IMR-90 (cell line): ENCODE measurements around the gene EPHA5. TPM values are rescaled to one million over a fixed set of nuclear protein-coding genes. Genes with fewer than 3 reads are reported as not detected.

Source experiments
- ATAC-seq: fragments of 200-7000 bp; cut with Tn5 transposase; 2 replicates; pipeline ENCODE4 v1.9.1; 2020; ENCODE audit warnings: low read depth, mild to moderate bottlenecking, moderate library complexity
- BruUV-seq: library from RNA; stranded (reverse); fragments of 400-500 nt; replicated peaks from 2 replicates; lab custom pipeline; 2021; lab: Mats Ljungman, UMichigan
- CTCF ChIA-PET: fragments of 300-600 bp; formaldehyde crosslinking; extraction: SDS; loops from one replicate; lab custom pipeline; 2021; ENCODE audit warnings: antibody characterized with exemption; lab: Yijun Ruan, JAX
- POLR2A ChIA-PET: fragments of 300-600 bp; sonication (Branson Sonifier 250); formaldehyde crosslinking; loops from one replicate; lab custom pipeline; 2022; ENCODE audit warnings: antibody characterized with exemption; ENCODE audit not compliant: unreplicated experiment; lab: Charles Lee
- DNase-seq: peaks from one replicate; pipeline ENCODE4 v3.0.0; 2013
- H2AFZ ChIP-seq: replicated peaks from 2 replicates; pipeline ENCODE3; 2013; ENCODE audit warnings: low read length, mild to moderate bottlenecking; ENCODE audit not compliant: poor library complexity
- H2AK5ac ChIP-seq: 2 replicates; pipeline ENCODE4 v1.6.1; 2013; ENCODE audit warnings: low read depth, low read length, inconsistent platforms
- H2AK9ac ChIP-seq: replicated peaks from 2 replicates; pipeline ENCODE3; 2013; ENCODE audit warnings: mild to moderate bottlenecking, low read depth, low read length, moderate library complexity; ENCODE audit not compliant: poor library complexity
- H2BK120ac ChIP-seq: 2 replicates; pipeline ENCODE4 v1.6.1; 2013; ENCODE audit warnings: low read depth, low read length, inconsistent platforms
- H2BK15ac ChIP-seq: 3 replicates; pipeline ENCODE4 v1.6.1; 2013; ENCODE audit warnings: low read depth, low read length, inconsistent platforms
- H2BK20ac ChIP-seq: 2 replicates; pipeline ENCODE4 v1.6.1; 2013; ENCODE audit warnings: low read depth, mild to moderate bottlenecking, inconsistent platforms, low read length, moderate library complexity
- H2BK5ac ChIP-seq: 2 replicates; pipeline ENCODE4 v1.6.1; 2013; ENCODE audit warnings: mild to moderate bottlenecking, low read depth, low read length, inconsistent platforms; ENCODE audit not compliant: poor library complexity, severe bottlenecking
- H3K14ac ChIP-seq: replicated peaks from 2 replicates; pipeline ENCODE4 v1.6.1; 2013; ENCODE audit warnings: low read depth, low read length, inconsistent platforms
- H3K18ac ChIP-seq: 2 replicates; pipeline ENCODE4 v1.6.1; 2013; ENCODE audit warnings: low read depth, low read length, control low read depth
- H3K23ac ChIP-seq: 2 replicates; pipeline ENCODE4 v1.6.1; 2013; ENCODE audit warnings: low read depth, low read length, inconsistent platforms
- H3K27ac ChIP-seq: 2 replicates; pipeline ENCODE4 v1.5.1; 2013; ENCODE audit warnings: mild to moderate bottlenecking, control low read depth, low read length; ENCODE audit not compliant: insufficient read depth
- H3K27me3 ChIP-seq: 2 replicates; pipeline ENCODE4 v1.6.1; 2013; ENCODE audit warnings: low read length; ENCODE audit not compliant: control insufficient read depth, insufficient read depth
- H3K36me3 ChIP-seq: 2 replicates; pipeline ENCODE4 v1.6.1; 2013; ENCODE audit warnings: low read length, mixed read lengths; ENCODE audit not compliant: control insufficient read depth, insufficient read depth
- H3K4ac ChIP-seq: 2 replicates; pipeline ENCODE4 v1.6.1; 2013; ENCODE audit warnings: low read depth, low read length, inconsistent platforms
- H3K4me1 ChIP-seq: 2 replicates; pipeline ENCODE4 v1.6.1; 2013; ENCODE audit warnings: low read length, mixed read lengths; ENCODE audit not compliant: control insufficient read depth, insufficient read depth
- H3K4me2 ChIP-seq: 2 replicates; pipeline ENCODE4 v1.6.1; 2013; ENCODE audit warnings: low read depth, mild to moderate bottlenecking, control low read depth, low read length, moderate library complexity
- H3K4me3 ChIP-seq: 2 replicates; pipeline ENCODE4 v1.5.1; 2013; ENCODE audit warnings: low read depth, mild to moderate bottlenecking, control low read depth, low read length, moderate library complexity; ENCODE audit not compliant: insufficient read depth
- H3K56ac ChIP-seq: 2 replicates; pipeline ENCODE4 v1.6.1; 2013; ENCODE audit warnings: low read length, inconsistent platforms; ENCODE audit not compliant: insufficient read depth; ENCODE audit errors: extremely low read depth
- H3K79me1 ChIP-seq, 2 experiments: 2 replicates each; pipeline ENCODE4 v1.6.1; 2013; ENCODE audit warnings: low read length in 2 of 2, inconsistent platforms in 1 of 2, low read depth in 1 of 2
- H3K9ac ChIP-seq: 2 replicates; pipeline ENCODE4 v1.6.1; 2013; ENCODE audit warnings: low read depth, low read length, control low read depth
- H3K9me1 ChIP-seq: 2 replicates; pipeline ENCODE4 v1.6.1; 2013; ENCODE audit warnings: low read length, inconsistent platforms; ENCODE audit not compliant: insufficient read depth
- H3K9me3 ChIP-seq: 2 replicates; pipeline ENCODE4 v1.6.1; 2013; ENCODE audit warnings: low read length; ENCODE audit not compliant: control insufficient read depth, insufficient read depth
- H4K20me1 ChIP-seq: 2 replicates; pipeline ENCODE4 v1.6.1; 2013; ENCODE audit warnings: low read length, inconsistent platforms; ENCODE audit not compliant: insufficient read depth
- H4K5ac ChIP-seq: 2 replicates; pipeline ENCODE4 v1.6.1; 2013; ENCODE audit warnings: mild to moderate bottlenecking, low read depth, low read length, control low read depth
- H4K8ac ChIP-seq, 2 experiments: 2 replicates each; pipeline ENCODE4 v1.6.1; 2013; ENCODE audit warnings: low read depth in 2 of 2, low read length in 2 of 2, control low read depth in 1 of 2, inconsistent platforms in 1 of 2
- H4K91ac ChIP-seq: 2 replicates; pipeline ENCODE4 v1.6.1; 2013; ENCODE audit warnings: low read depth, low read length, inconsistent platforms; ENCODE audit not compliant: insufficient read depth
- SMC3 ChIP-seq: fragments of 150-350 bp; IDR thresholded peaks from 2 replicates; pipeline ENCODE4 v1.6.1; 2016; ENCODE audit warnings: low read depth, mild to moderate bottlenecking, antibody characterized with exemption, low read length, moderate library complexity
- WGBS, 2 experiments: methylation state at CpG; one replicate each; pipeline versions ENCODE4 v1.1.5 to v1.1.7; 2013; ENCODE audit warnings: missing lambda C conversion rate in 2 of 2; ENCODE audit not compliant: insufficient read length in 1 of 2; ENCODE audit errors: extremely low coverage in 2 of 2; 5-methylcytosine and 5-hydroxymethylcytosine counted together
- dilution Hi-C: fragments of 300-500 bp; cut with HindIII; formaldehyde crosslinking; loops from one replicate; pipeline ENCODE4 v1.14.3; 2018; ENCODE audit warnings: low sequenced_read_pairs; ENCODE audit not compliant: unreplicated experiment
- in situ Hi-C: fragments of 300-500 bp; cut with MboI; formaldehyde crosslinking; loops from 3 replicates; pipeline ENCODE4 v1.14.3; 2019; ENCODE audit warnings: low sequenced_read_pairs, inconsistent platforms, mixed read lengths
- intact Hi-C: fragments of 100-400 bp; cut with micrococcal nuclease; formaldehyde crosslinking; loops from 2 replicates; pipeline ENCODE4 v1.10.0; 2022
- polyA plus RNA-seq, 3 experiments: library from polyadenylated mRNA; depleted of rRNA; stranded (reverse); fragments of >200 nt; gene quantifications; 2 replicates each; pipeline ENCODE4 v1.2.3, GENCODE V29; 2012; ENCODE audit warnings: low replicate concordance in 1 of 3
- total RNA-seq: library from RNA; depleted of rRNA; stranded (reverse); fragments of >200 nt; gene quantifications from 2 replicates; pipeline ENCODE4 v1.2.3, GENCODE V29; 2012

Gene EPHA5
- total and polyA plus RNA-seq, 2 of the 4 experiments (the other 2 are of a cell fraction): 0.07 to 0.18 TPM

DNA sequence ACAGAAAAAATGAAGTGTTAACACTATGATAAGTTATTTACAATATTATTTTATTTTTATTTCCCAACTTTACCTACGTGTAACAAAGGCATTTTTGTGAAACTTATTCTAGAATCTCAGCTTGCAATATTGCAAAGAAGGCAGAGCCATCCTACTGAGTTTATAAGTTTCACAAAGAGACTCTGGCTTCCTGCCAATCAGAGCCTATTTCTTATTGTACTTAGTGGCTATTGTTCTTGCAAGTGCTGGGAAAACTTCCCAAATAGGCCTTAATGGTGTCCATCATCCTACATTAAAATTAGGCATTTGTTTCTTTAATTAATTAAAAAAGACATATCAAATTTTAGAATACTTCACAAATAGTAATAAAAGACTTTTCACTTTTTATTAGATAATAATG lies 233.2 kb downstream of the EPHA5 start:
- Histone ChIP-seq H3K27ac (no peak overlapping the region), H3K27me3 (no peaks in the 10 kb centered on the region), H2AFZ (no peak overlapping the region), H3K56ac (no peak overlapping the region), H3K4me2 (no peak overlapping the region), H3K36me3 (no peaks in the 10 kb centered on the region), H2AK5ac (no peak overlapping the region), H3K4me3 (no peak overlapping the region), H2BK20ac (no peak overlapping the region), H3K4me1 (no peaks in the 10 kb centered on the region), H3K9me1 (no peaks in the 10 kb centered on the region), H3K23ac (no peak overlapping the region), H2BK5ac (no peak overlapping the region), H4K8ac (no peak overlapping the region), H3K14ac (no peak overlapping the region), H4K91ac (no peak overlapping the region), H3K79me1 (no peaks in the 10 kb centered on the region), H4K5ac (no peak overlapping the region), H2AK9ac (no peak overlapping the region), H2BK15ac (no peak overlapping the region), H3K4ac (no peak overlapping the region), H2BK120ac (no peak overlapping the region), H3K18ac (no peak overlapping the region), H3K9ac (no peak overlapping the region), H4K20me1 (no peaks in the 10 kb centered on the region), H3K9me3 (no peaks in the 10 kb centered on the region)
- WGBS, 2 experiments: no CpG with 5 or more reads among the region's 1 CpG
- dilution Hi-C loops: no loop called here
- ATAC-seq: no peak
- ChIA-PET CTCF (no interaction called here), POLR2A (no interaction called here)
- BruUV-seq: no TSS peak
- no peak for DNase-seq
- in situ Hi-C loops: no loop called here
- TF ChIP-seq SMC3: no peak
- intact Hi-C loops: no loop called here
